ENCODE measurements around the gene CEP104. TPM values are rescaled to one million over a fixed set of nuclear protein-coding genes. Genes with fewer than 3 reads are reported as not detected.
"Not testable (repeated sequence)": the region's sequence is repeated elsewhere in the genome, so short reads cannot be mapped to it uniquely, and the experiment has no call there.

Gene CEP104
- total and polyA plus RNA-seq, 10 donors: 4.5 to 49.4 (median 33.4) TPM

DNA sequence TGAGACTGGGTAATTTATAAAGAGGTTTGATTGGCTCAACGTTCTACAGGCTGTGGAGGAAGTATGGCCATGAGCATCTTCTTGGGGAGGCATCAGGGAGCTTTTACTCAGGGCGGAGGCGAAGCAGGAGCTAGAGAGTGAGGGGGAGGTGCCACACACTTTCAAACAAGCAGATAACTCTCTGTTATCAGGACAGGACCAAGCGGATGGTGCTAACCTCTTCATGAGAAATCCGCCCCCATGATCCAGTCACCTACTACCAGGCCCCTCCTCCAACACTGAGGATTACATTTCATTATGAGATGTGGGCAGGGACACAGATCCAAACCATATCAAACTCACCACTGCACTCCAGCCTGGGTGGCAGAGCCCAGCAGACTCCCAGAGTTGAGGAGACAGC, 49.2 kb downstream of the CEP104 start:
- H3K4me3 ChIP-seq: no peak overlapping the region
- H3K27me3 ChIP-seq (replicated peaks in 1 of 7): peaks cover 0 to 9% (median 0%) of the 10 kb centered on the region in 7 donors
- H3K9me3 ChIP-seq: peaks cover 0 to 9% (median 0%) of the 10 kb centered on the region in 8 donors
- WGBS, 5 donors: 69 to 87% (median 73%) methylated on average over 5 of the region's 5 CpGs
- intact Hi-C loops (cut with DNase I; ENCODE audit: low total_unique reads): no loop called here
- no peak for TF ChIP-seq POLR2A (IDR thresholded peaks at IDR 0.05)
- no peak for TF ChIP-seq POLR2AphosphoS5 (IDR thresholded peaks at IDR 0.05)
- TF ChIP-seq, protein P1, sequence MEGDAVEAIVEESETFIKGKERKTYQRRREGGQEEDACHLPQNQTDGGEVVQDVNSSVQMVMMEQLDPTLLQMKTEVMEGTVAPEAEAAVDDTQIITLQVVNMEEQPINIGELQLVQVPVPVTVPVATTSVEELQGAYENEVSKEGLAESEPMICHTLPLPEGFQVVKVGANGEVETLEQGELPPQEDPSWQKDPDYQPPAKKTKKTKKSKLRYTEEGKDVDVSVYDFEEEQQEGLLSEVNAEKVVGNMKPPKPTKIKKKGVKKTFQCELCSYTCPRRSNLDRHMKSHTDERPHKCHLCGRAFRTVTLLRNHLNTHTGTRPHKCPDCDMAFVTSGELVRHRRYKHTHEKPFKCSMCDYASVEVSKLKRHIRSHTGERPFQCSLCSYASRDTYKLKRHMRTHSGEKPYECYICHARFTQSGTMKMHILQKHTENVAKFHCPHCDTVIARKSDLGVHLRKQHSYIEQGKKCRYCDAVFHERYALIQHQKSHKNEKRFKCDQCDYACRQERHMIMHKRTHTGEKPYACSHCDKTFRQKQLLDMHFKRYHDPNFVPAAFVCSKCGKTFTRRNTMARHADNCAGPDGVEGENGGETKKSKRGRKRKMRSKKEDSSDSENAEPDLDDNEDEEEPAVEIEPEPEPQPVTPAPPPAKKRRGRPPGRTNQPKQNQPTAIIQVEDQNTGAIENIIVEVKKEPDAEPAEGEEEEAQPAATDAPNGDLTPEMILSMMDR (IDR thresholded peaks at IDR 0.05 in 8 of 11, conservative IDR thresholded peaks at IDR 0.05 in 3 of 11): no peak
- no peak for DNase-seq
- H3K36me3 ChIP-seq: no peaks in the 10 kb centered on the region
- no peaks in the 10 kb centered on the region for H3K4me1 ChIP-seq
- no peak overlapping the region for H3K27ac ChIP-seq

DNA sequence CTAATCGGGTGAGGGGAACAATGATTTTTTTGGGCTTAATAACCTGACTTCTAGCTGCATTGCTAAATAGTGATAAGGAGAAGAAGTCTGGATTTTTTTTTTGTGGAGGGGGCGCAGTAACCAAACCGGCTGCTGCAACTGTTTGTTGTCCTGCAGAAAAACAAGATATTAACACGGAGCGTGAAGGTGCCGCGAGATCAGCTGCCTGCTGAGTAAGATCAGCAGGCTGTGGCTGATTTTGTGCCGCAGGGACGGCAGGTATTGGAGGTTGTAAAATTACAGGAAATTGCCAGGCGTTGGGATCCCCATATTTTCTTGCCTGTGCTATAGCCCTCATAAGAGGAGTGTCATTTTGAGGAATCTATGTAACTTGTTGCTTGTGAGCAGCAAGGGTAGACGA, 52.0 kb downstream of the CEP104 start:
- no peak for DNase-seq
- TF ChIP-seq POLR2AphosphoS5 (IDR thresholded peaks at IDR 0.05): no peak
- no peak for TF ChIP-seq POLR2A (IDR thresholded peaks at IDR 0.05)
- TF ChIP-seq, protein P1 (IDR thresholded peaks at IDR 0.05 in 8 of 11, conservative IDR thresholded peaks at IDR 0.05 in 3 of 11): no peak
- Histone ChIP-seq H3K36me3 (no peaks in the 10 kb centered on the region), H3K4me1 (peaks cover 0 to 4% (median 0%) of the 10 kb centered on the region in 6 donors), H3K4me3 (no peak overlapping the region), H3K9me3 (peaks cover 0 to 9% (median 0%) of the 10 kb centered on the region in 8 donors), H3K27me3 (replicated peaks in 1 of 7) (peaks cover 0 to 16% (median under 1%) of the 10 kb centered on the region in 7 donors), H3K27ac (no peak overlapping the region)
- intact Hi-C loops (cut with DNase I; ENCODE audit: low total_unique reads): no loop called here
- WGBS, 5 donors: 77 to 89% (median 82%) methylated on average over 11 of the region's 11 CpGs

DNA sequence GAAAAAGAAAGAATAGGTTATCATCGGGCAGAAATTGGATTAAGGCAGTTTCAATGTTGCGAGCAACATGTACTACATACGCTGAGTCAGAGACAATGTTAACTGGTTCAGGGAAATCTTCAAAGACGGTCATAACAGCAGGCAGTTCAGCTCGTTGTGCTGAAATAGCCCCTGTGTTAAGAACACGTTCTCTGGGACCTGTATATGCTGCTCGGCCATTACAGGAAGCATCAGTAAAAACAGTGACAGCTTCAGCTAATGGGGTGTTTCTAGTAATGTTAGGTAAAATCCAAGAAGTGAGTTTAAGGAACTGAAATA, 52.4 kb downstream of the CEP104 start:
- WGBS, 5 donors: 51 to 71% (median 64%) methylated on average over 7 of the region's 7 CpGs
- peaks cover 0 to 21% (median 5%) of the 10 kb centered on the region in 7 donors for H3K27me3 ChIP-seq (replicated peaks in 1 of 7)
- H3K27ac ChIP-seq; H3K9me3 ChIP-seq; H3K4me3 ChIP-seq; H3K4me1 ChIP-seq; H3K36me3 ChIP-seq; intact Hi-C loops (cut with DNase I; ENCODE audit: low total_unique reads); DNase-seq: not testable (repeated sequence)

DNA sequence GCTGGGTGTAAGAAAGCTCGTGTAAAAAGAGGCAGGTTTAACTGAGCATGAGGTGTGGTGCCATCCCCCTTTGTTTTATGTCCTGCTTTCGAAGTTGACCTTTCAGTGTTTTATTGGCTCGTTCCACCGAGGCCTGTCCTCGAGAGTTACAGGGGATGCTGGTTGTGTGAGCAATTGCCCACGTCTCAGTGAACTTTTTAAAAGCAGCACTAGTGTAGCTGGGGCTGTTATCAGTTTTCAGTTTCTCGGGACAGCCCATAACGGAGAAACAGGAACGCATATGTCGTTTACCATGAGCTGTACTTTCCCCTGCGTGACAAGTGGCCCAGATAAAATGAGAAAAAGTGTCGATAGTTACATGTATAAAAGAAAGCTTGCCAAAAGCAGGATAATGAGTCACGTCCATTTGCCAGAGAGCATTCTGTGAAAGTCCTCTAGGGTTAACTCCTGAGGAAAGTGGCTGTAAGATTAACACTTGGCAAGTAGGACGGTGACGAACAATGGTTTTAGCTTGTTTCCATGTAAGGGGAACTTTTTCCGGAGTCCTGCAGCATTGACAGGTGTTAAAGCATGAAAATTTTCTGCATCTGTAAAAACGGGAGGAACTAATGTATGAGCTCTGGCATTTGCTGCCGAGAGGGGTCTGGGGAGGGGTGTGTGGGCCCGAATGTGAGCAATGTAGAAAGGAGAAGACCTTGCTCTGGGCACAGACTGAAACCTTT, 52.9 kb downstream of the CEP104 start:
- H3K27ac ChIP-seq: no peak overlapping the region
- TF ChIP-seq, protein P1 (IDR thresholded peaks at IDR 0.05 in 8 of 11, conservative IDR thresholded peaks at IDR 0.05 in 3 of 11): no peak
- TF ChIP-seq POLR2A (IDR thresholded peaks at IDR 0.05) (no peak), POLR2AphosphoS5 (IDR thresholded peaks at IDR 0.05) (no peak)
- peaks cover 0 to 4% (median 0%) of the 10 kb centered on the region in 6 donors for H3K4me1 ChIP-seq
- H3K4me3 ChIP-seq: no peak overlapping the region
- H3K9me3 ChIP-seq: peaks cover 0 to 9% (median 0%) of the 10 kb centered on the region in 8 donors
- peaks cover 0 to 21% (median 5%) of the 10 kb centered on the region in 7 donors for H3K27me3 ChIP-seq (replicated peaks in 1 of 7)
- H3K36me3 ChIP-seq: no peaks in the 10 kb centered on the region
- no peak for DNase-seq
- intact Hi-C loops (cut with DNase I; ENCODE audit: low total_unique reads): no loop called here
- 72 to 80% (median 75%) methylated on average over 19 of the region's 19 CpGs for WGBS, 5 donors

DNA sequence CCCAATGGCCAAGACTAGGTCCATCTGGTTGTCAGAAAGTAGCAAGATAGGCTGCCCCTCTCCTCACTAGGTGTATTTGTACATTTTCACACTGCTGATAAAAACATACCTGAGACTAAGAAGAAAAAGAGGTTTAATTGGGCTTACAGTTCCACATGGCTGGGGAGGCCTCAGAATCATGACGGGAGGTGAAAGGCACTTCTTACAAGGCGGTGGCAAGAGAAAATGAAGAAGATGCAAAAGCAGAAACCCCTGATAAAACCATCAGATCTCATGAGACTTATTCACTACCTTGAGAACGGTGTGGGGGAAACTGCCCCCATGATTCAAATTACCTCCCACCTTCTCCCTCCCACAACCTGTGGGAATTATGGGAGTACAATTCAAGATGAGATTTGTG, 56.2 kb downstream of the CEP104 start:
- DNase-seq: not testable (repeated sequence)
- WGBS, 5 donors: 62 to 82% (median 70%) methylated on average over 3 of the region's 3 CpGs

More for the DNA sequence above, 56.2 kb downstream of the CEP104 start:
- Histone ChIP-seq H3K4me1 (peaks cover 0 to 15% (median 9%) of the 10 kb centered on the region in 6 donors), H3K27me3 (replicated peaks in 1 of 7) (peaks cover 0 to 21% (median 5%) of the 10 kb centered on the region in 7 donors)
- intact Hi-C loops (cut with DNase I; ENCODE audit: low total_unique reads); H3K4me3 ChIP-seq; H3K9me3 ChIP-seq; H3K27ac ChIP-seq; H3K36me3 ChIP-seq: not testable (repeated sequence)

Data from spleen (tissue), 11 donors.